ENCODE measurements around the gene URM1. TPM values are rescaled to one million over a fixed set of nuclear protein-coding genes. Genes with fewer than 3 reads are reported as not detected.

The URM1 gene
- total RNA-seq, 1 experiment from 2014 or later, result 46.6 TPM

GRCh38 chr9:128341435-128341849 lies 29.7 kb upstream of the URM1 start:
- Histone ChIP-seq H2BK120ac (ENCODE audit: low read depth, low read length, poor library complexity, severe bottlenecking) (no peak overlapping the region), H3T11ph (ENCODE audit: low read length) (no peak overlapping the region), H3K79me1 (ENCODE audit: insufficient read depth, low read depth, low read length, poor library complexity, severe bottlenecking) (no peaks in the 10 kb centered on the region), H4K5ac (ENCODE audit: insufficient read length, low read depth, low read length) (no peak overlapping the region), H3K18ac (ENCODE audit: insufficient read length, low read depth, low read length) (no peak overlapping the region), H3K23ac (ENCODE audit: insufficient read length, low read depth, low read length) (no peak overlapping the region), H2BK15ac (ENCODE audit: low read depth, low read length) (no peak overlapping the region), H3K9ac (ENCODE audit: extremely low read depth, insufficient read length, low read length) (no peak overlapping the region), H3K56ac (ENCODE audit: insufficient read length, low read depth, low read length) (no peak overlapping the region), H3K4me1 (ENCODE audit: insufficient read depth, low read length) (no peaks in the 10 kb centered on the region), H3K9me3 (ENCODE audit: control insufficient read depth, low read depth, low read length) (no peaks in the 10 kb centered on the region), H3K79me2 (ENCODE audit: insufficient read depth, low read length) (no peaks in the 10 kb centered on the region), H3K14ac (ENCODE audit: insufficient read depth, low read length) (no peak overlapping the region), H3K4me2 (ENCODE audit: insufficient read depth, insufficient read length, low read length) (peak overlapping the region; percentile 70), H2AFZ (ENCODE audit: low read length) (no peak overlapping the region), H2BK20ac (ENCODE audit: low read depth, low read length, poor library complexity, severe bottlenecking) (no peak overlapping the region), H3K27me3 (ENCODE audit: insufficient read depth, low read length) (no peaks in the 10 kb centered on the region), H2BK12ac (ENCODE audit: insufficient read length, low read depth, low read length) (no peak overlapping the region), H2BK5ac (ENCODE audit: insufficient read length, low read length) (no peak overlapping the region), H3K23me2 (ENCODE audit: insufficient read length, low read depth, low read length, poor library complexity, severe bottlenecking) (peaks cover 3% of the 10 kb centered on the region), H4K20me1 (ENCODE audit: control insufficient read depth, insufficient read depth, insufficient read length) (no peaks in the 10 kb centered on the region), H4K91ac (ENCODE audit: insufficient read length, low read depth, low read length) (no peak overlapping the region), H3K4ac (ENCODE audit: low read depth, low read length) (no peak overlapping the region), H2AK5ac (ENCODE audit: insufficient read length, low read length) (no peak overlapping the region), H4K8ac (replicated peaks; ENCODE audit: insufficient read length, low read depth, low read length) (no peak overlapping the region), H3K27ac (ENCODE audit: insufficient read length, low read depth, low read length) (no peak overlapping the region)
- H3K4me3 Mint-ChIP-seq, result peak overlapping the region; percentile 88 to 93
- peaks cover 4 to 22% (median 10%) of the 10 kb centered on the region in 3 experiments for H3K36me3 Mint-ChIP-seq (ENCODE audit: insufficient read depth in 1 of 3, low read depth in 3 of 3)
- peak; percentile 83 for DNase-seq
- H3K27ac Mint-ChIP-seq, result peak overlapping the region in 1 of 3 experiments; percentile 40; a peak in 2 of 7 replicates
- H3K9me3 Mint-ChIP-seq, result no peaks in the 10 kb centered on the region
- no peaks in the 10 kb centered on the region for H3K27me3 Mint-ChIP-seq (ENCODE audit: low read depth)
- TF ChIP-seq CTCF (conservative IDR thresholded peaks at IDR 0.05), result peak; percentile 70
- no CpG with 5 or more reads among the region's 13 CpGs for WGBS (ENCODE audit: extremely low coverage, insufficient read length, low lambda C conversion rate)
- H3K4me1 Mint-ChIP-seq, result peaks cover 4 to 5% of the 10 kb centered on the region in 2 experiments

Data from H9 (cell line).